Caco-2 (cell line): ENCODE results near the gene AGRN. TPM values are rescaled to one million over a fixed set of nuclear protein-coding genes. Genes with fewer than 3 reads are reported as not detected.

ENCODE experiments used
- BruUV-seq: library from RNA; stranded (reverse); fragments of 400-500 nt; replicated peaks from 2 replicates; lab custom pipeline; 2021; lab: Mats Ljungman, UMichigan
- CTCF ChIA-PET: fragments of 300-600 bp; sonication (Branson Sonifier 250); formaldehyde crosslinking; loops from one replicate; lab custom pipeline; 2022; ENCODE audit warnings: antibody characterized with exemption; lab: Charles Lee
- POLR2A ChIA-PET: fragments of 300-600 bp; sonication (Branson Sonifier 250); formaldehyde crosslinking; loops from one replicate; lab custom pipeline; 2022; ENCODE audit warnings: antibody characterized with exemption; lab: Charles Lee
- DNase-seq, 2 experiments: peaks; one replicate each; pipeline versions ENCODE4 v3.0.0 to v3.0.0-alpha.2; 2020 to 2022
- H3K27me3 ChIP-seq: replicated peaks from 2 replicates; pipeline ENCODE4 v1.6.0; 2011; ENCODE audit warnings: low read length; ENCODE audit not compliant: control insufficient read depth, insufficient read depth
- H3K36me3 ChIP-seq: 2 replicates; pipeline ENCODE4 v1.5.1; 2011; ENCODE audit warnings: low read length; ENCODE audit not compliant: control insufficient read depth, insufficient read depth
- H3K4me1 ChIP-seq: fragments of 250-450 bp; sonication (Bioruptor Pico); 2 replicates; pipeline ENCODE4 v1.5.1; 2020; ENCODE audit warnings: mild to moderate bottlenecking
- H3K4me3 ChIP-seq: 2 replicates; pipeline ENCODE4 v1.5.1; 2011; ENCODE audit warnings: low read depth, mild to moderate bottlenecking, control low read depth, low read length
- H3K9me3 ChIP-seq: fragments of 250-450 bp; sonication (Bioruptor Pico); 2 replicates; pipeline ENCODE4 v1.5.1; 2020; ENCODE audit warnings: mild to moderate bottlenecking, moderate library complexity
- H3K27ac Mint-ChIP-seq: one replicate; pipeline ENCODE4 v1.8.0; 2022; ENCODE audit warnings: mixed read lengths; ENCODE audit not compliant: unreplicated experiment
- H3K27me3 Mint-ChIP-seq: one replicate; pipeline ENCODE4 v1.8.0; 2022; ENCODE audit warnings: mixed read lengths; ENCODE audit not compliant: insufficient read depth, unreplicated experiment
- H3K36me3 Mint-ChIP-seq: one replicate; pipeline ENCODE4 v1.8.0; 2022; ENCODE audit warnings: mild to moderate bottlenecking, mixed read lengths; ENCODE audit not compliant: insufficient read depth, unreplicated experiment
- H3K4me1 Mint-ChIP-seq: one replicate; pipeline ENCODE4 v1.8.0; 2022; ENCODE audit warnings: low read depth, mixed read lengths; ENCODE audit not compliant: unreplicated experiment
- H3K4me3 Mint-ChIP-seq: one replicate; pipeline ENCODE4 v1.8.0; 2022; ENCODE audit warnings: mild to moderate bottlenecking, moderate library complexity, mixed read lengths; ENCODE audit not compliant: unreplicated experiment
- H3K9me3 Mint-ChIP-seq: one replicate; pipeline ENCODE4 v1.8.0; 2022; ENCODE audit warnings: mixed read lengths; ENCODE audit not compliant: unreplicated experiment
- intact Hi-C: fragments of 100-400 bp; cut with micrococcal nuclease; formaldehyde crosslinking; loops from one replicate; pipeline ENCODE4 v1.10.0; 2022; ENCODE audit not compliant: unreplicated experiment
- total RNA-seq: library from RNA; stranded (reverse); gene quantifications from 2 replicates; pipeline ENCODE4 v1.2.3, GENCODE V29; 2022
- TF ChIP-seq, protein P1 (sequence below), 2 experiments: fragments of 200-600 bp in 1 of 2; IDR thresholded peaks; 1 replicate in 1 of 2; 2 replicates in 1 of 2; pipeline versions ENCODE4 v1.5.1 to v1.8.0; 2011 to 2022; ENCODE audit warnings: antibody characterized with exemption in 1 of 2, control low read depth in 1 of 2, inconsistent platforms in 1 of 2, low read depth in 1 of 2, low read length in 1 of 2, mild to moderate bottlenecking in 1 of 2, moderate library complexity in 1 of 2; ENCODE audit not compliant: insufficient read depth in 1 of 2, severe bottlenecking in 1 of 2, unreplicated experiment in 1 of 2

Gene AGRN
- total RNA-seq, 1 experiment from 2014 or later = 176 TPM

DNA sequence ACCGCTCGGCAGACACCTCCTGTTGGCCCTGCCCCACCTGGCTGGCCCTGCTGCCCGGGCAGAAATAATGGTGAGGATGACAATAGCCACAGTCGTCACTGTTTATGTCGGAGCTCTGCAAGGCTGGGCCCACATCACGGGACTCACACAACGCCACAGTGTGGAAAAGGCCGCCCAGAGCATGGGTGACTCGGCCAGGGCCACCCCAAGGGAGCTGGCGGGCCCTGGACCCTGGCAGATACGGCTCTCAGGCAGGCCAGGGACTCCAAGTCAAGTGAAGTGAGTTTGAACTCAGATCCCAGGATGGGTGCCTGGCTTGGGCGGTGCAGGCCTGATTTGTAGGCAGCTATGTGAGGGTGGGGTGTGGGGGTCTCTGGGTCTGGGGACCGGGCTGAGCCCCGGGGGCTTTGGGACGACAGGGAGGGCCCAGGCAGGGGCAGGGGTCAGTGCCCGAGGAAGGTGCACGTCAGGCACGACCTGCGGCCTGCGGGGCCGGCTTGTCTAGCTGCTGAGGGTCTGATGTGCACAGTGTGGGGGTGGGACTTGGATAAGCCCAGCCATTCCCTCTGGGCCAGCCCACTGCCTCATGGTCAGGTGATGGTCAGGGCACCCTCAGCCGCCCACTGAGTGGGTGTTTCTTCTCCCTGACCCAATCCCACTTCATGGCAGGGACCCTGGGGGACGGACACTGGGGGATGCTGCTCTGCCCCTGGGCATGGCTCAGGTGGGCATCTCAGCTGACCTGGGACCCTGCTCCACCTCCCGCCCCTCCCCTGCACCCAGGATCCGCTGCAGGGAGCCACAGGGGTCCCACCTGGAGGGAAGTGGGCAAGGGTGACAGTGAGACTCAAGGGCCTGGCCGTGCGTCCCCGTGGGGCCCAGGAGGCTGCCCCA, 53.2 kb downstream of the AGRN start:
- POLR2A ChIA-PET = no interaction called here
- no TSS peak for BruUV-seq
- TF ChIP-seq, protein P1, sequence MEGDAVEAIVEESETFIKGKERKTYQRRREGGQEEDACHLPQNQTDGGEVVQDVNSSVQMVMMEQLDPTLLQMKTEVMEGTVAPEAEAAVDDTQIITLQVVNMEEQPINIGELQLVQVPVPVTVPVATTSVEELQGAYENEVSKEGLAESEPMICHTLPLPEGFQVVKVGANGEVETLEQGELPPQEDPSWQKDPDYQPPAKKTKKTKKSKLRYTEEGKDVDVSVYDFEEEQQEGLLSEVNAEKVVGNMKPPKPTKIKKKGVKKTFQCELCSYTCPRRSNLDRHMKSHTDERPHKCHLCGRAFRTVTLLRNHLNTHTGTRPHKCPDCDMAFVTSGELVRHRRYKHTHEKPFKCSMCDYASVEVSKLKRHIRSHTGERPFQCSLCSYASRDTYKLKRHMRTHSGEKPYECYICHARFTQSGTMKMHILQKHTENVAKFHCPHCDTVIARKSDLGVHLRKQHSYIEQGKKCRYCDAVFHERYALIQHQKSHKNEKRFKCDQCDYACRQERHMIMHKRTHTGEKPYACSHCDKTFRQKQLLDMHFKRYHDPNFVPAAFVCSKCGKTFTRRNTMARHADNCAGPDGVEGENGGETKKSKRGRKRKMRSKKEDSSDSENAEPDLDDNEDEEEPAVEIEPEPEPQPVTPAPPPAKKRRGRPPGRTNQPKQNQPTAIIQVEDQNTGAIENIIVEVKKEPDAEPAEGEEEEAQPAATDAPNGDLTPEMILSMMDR (IDR thresholded peaks at IDR 0.05; ENCODE audit: insufficient read depth in 1 of 2, low read depth in 1 of 2, low read length in 1 of 2, severe bottlenecking in 1 of 2, unreplicated experiment in 1 of 2) = no peak
- no peak for DNase-seq
- no peak overlapping the region for H3K4me3 Mint-ChIP-seq
- H3K27me3 Mint-ChIP-seq = no peaks in the 10 kb centered on the region
- CTCF ChIA-PET = no interaction called here
- H3K27ac Mint-ChIP-seq = no peak overlapping the region
- no peaks in the 10 kb centered on the region for H3K27me3 ChIP-seq
- intact Hi-C loops = loop anchor here (5.0 kb wide), 2 partner anchors 44 to 76 kb away; partner anchors contain the start of gene C1orf159
- no peaks in the 10 kb centered on the region for H3K9me3 Mint-ChIP-seq
- peaks cover 26% of the 10 kb centered on the region for H3K4me1 ChIP-seq
- H3K36me3 ChIP-seq = no peaks in the 10 kb centered on the region
- H3K36me3 Mint-ChIP-seq = peaks cover 8% of the 10 kb centered on the region
- no peaks in the 10 kb centered on the region for H3K9me3 ChIP-seq
- peaks cover 7% of the 10 kb centered on the region for H3K4me1 Mint-ChIP-seq
- no peak overlapping the region for H3K4me3 ChIP-seq

DNA sequence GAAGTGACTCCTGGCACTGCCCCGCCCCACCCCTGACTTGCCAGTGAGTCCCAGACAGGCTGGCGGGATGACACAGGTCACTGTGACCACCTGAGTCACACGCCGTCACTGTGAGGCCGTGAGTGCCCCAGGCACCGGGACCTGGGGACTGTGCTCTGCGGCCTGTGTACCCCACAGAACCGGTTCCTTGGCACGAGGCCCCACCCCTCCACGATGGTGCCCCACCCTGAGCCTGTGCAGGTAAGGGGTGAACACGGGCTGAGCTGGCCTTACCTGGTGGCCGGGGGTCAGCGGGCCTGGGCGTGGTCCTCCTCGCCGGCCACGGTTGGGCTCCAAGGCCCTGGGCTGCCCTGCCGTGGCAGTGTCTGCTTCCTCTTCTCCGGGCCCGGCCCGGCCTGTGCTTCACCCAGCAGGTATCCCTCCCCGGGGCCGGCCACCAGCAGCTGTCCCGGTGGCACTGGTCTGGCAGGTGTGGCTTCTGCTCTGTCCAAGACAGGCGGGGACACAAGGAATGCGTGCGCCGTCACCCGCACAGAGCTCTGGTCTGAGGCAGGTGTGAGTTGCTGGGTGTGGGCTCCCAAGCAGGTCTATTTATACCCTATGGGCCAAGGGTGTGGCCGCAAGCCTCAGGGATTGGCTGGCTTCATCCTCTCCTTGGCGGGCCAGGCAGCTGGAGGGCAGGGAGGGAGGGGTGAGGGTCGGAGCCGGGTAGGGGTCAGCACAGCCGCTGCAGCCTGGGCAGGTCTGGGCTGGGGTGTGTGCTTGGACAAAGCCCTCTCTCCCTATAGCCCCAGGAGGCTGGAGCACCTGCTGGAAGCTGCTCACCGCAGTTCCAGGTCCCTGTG, 54.0 kb downstream of the AGRN start, which contains the start of gene RNF223:
RNF223 (minus strand) TSS at position 564 of the 845 bp plus-strand sequence. CDS start 1,740 bp downstream, outside the sequence.
- peak; percentile 76 to 86 for DNase-seq
- peak within 1 kb of the TSS; percentile 21 for H3K4me3 ChIP-seq
- H3K36me3 ChIP-seq = no peaks in the 10 kb centered on the region
- TF ChIP-seq, protein P1 (IDR thresholded peaks at IDR 0.05; ENCODE audit: insufficient read depth in 1 of 2, low read depth in 1 of 2, low read length in 1 of 2, severe bottlenecking in 1 of 2, unreplicated experiment in 1 of 2) = no peak
- POLR2A ChIA-PET = interaction anchor here (1.2 kb wide), 1 partner anchor 89 kb away, joined by 3 read pairs; no protein-coding TSS in a partner anchor
- intact Hi-C loops = loop anchor here (5.0 kb wide), 2 partner anchors 43 to 77 kb away; partner anchors contain the start of gene C1orf159
- Mint-ChIP-seq H3K9me3 (no peaks in the 10 kb centered on the region), H3K4me3 (peak within 1 kb of the TSS; percentile 38), H3K27me3 (no peaks in the 10 kb centered on the region), H3K27ac (peak within 1 kb of the TSS; percentile 69), H3K4me1 (peaks cover 7% of the 10 kb centered on the region), H3K36me3 (no peaks in the 10 kb centered on the region)
- H3K4me1 ChIP-seq = peaks cover 26% of the 10 kb centered on the region
- no peaks in the 10 kb centered on the region for H3K9me3 ChIP-seq
- TSS peak; percentile 45 for BruUV-seq
- CTCF ChIA-PET = interaction anchor here (0.6 kb wide), 1 partner anchor 133 kb away, joined by 3 read pairs; no protein-coding TSS in a partner anchor
- H3K27me3 ChIP-seq = no peaks in the 10 kb centered on the region
